Uterus (tissue), 2 donors: Measurements from ENCODE around the gene PSD4.

Experiments
- POLR2A ChIP-seq, 2 donors: fragments of 450-650 bp; IDR thresholded peaks; one replicate each; pipeline ENCODE4 v1.6.1; 2016; ENCODE audit warnings: antibody characterized with exemption in 2 of 2, mild to moderate bottlenecking in 1 of 2, moderate library complexity in 1 of 2
- TF ChIP-seq, protein P1 (sequence below), 4 experiments: fragments of 200-600 bp in 2 of 4; fragments of 450-650 bp in 2 of 4; sonication (generic) in 2 of 4; IDR thresholded peaks; one replicate each; pipeline ENCODE4 v1.5.1; 2016 to 2019; ENCODE audit warnings: antibody characterized with exemption in 4 of 4, mild to moderate bottlenecking in 2 of 4, moderate library complexity in 1 of 4

- TF ChIP-seq, protein P1, sequence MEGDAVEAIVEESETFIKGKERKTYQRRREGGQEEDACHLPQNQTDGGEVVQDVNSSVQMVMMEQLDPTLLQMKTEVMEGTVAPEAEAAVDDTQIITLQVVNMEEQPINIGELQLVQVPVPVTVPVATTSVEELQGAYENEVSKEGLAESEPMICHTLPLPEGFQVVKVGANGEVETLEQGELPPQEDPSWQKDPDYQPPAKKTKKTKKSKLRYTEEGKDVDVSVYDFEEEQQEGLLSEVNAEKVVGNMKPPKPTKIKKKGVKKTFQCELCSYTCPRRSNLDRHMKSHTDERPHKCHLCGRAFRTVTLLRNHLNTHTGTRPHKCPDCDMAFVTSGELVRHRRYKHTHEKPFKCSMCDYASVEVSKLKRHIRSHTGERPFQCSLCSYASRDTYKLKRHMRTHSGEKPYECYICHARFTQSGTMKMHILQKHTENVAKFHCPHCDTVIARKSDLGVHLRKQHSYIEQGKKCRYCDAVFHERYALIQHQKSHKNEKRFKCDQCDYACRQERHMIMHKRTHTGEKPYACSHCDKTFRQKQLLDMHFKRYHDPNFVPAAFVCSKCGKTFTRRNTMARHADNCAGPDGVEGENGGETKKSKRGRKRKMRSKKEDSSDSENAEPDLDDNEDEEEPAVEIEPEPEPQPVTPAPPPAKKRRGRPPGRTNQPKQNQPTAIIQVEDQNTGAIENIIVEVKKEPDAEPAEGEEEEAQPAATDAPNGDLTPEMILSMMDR (IDR thresholded peaks at IDR 0.05) = no peak
- TF ChIP-seq POLR2A (IDR thresholded peaks at IDR 0.05) = no peak
These were observed 71.5 kb downstream of the PSD4 start for GRCh38 chr2:113245276-113245711.
